Measurements from ENCODE around the gene YBX1.
A peak's percentile ranks its signal among the peaks of the same experiment; 100 is the strongest.
"Not testable (repeated sequence)": the region's sequence is repeated elsewhere in the genome, so short reads cannot be mapped to it uniquely, and the experiment has no call there.

The YBX1 gene

GRCh38 chr1:42692911-42693310, 10.7 kb downstream of the YBX1 start:
- no peaks in the 10 kb centered on the region for H3K36me3 ChIP-seq (ENCODE audit: control insufficient read depth, insufficient read depth, low read length)
- H3K9me3 ChIP-seq (ENCODE audit: control insufficient read depth, low read length) = no peaks in the 10 kb centered on the region
- no peaks in the 10 kb centered on the region for H3K27me3 ChIP-seq (ENCODE audit: control insufficient read depth, insufficient read depth, low read length)
- H3K4me1 ChIP-seq (ENCODE audit: control insufficient read depth, insufficient read depth, low read length) = peaks cover 56% of the 10 kb centered on the region
- peak overlapping the region; percentile 1 for H3K9ac ChIP-seq (ENCODE audit: low read length)
- H3K4me3 ChIP-seq (ENCODE audit: low read length) = no peak overlapping the region

GRCh38 chr1:42698081-42698813, 16.0 kb downstream of the YBX1 start:
- Histone ChIP-seq H3K36me3 (ENCODE audit: control insufficient read depth, insufficient read depth, low read length) (peaks cover 4% of the 10 kb centered on the region), H3K9me3 (ENCODE audit: control insufficient read depth, low read length) (no peaks in the 10 kb centered on the region), H3K4me1 (ENCODE audit: control insufficient read depth, insufficient read depth, low read length) (peaks cover 15% of the 10 kb centered on the region), H3K27me3 (ENCODE audit: control insufficient read depth, insufficient read depth, low read length) (no peaks in the 10 kb centered on the region), H3K9ac (ENCODE audit: low read length) (no peak overlapping the region), H3K4me3 (ENCODE audit: low read length) (no peak overlapping the region)

- Histone ChIP-seq H3K4me3 (ENCODE audit: low read length) (no peak overlapping the region), H3K9ac (ENCODE audit: low read length) (no peak overlapping the region), H3K36me3 (ENCODE audit: control insufficient read depth, insufficient read depth, low read length) (peaks cover 9% of the 10 kb centered on the region), H3K9me3 (ENCODE audit: control insufficient read depth, low read length) (no peaks in the 10 kb centered on the region), H3K27me3 (ENCODE audit: control insufficient read depth, insufficient read depth, low read length) (no peaks in the 10 kb centered on the region), H3K4me1 (ENCODE audit: control insufficient read depth, insufficient read depth, low read length) (peaks cover 3% of the 10 kb centered on the region)
These were observed 17.8 kb downstream of the YBX1 start for GRCh38 chr1:42700006-42700405.

GRCh38 chr1:42703888-42704464, 21.8 kb downstream of the YBX1 start:
- Histone ChIP-seq H3K4me1 (ENCODE audit: control insufficient read depth, insufficient read depth, low read length) (no peaks in the 10 kb centered on the region), H3K9ac (ENCODE audit: low read length) (no peak overlapping the region), H3K27me3 (ENCODE audit: control insufficient read depth, insufficient read depth, low read length) (no peaks in the 10 kb centered on the region), H3K36me3 (ENCODE audit: control insufficient read depth, insufficient read depth, low read length) (peaks cover 9% of the 10 kb centered on the region), H3K9me3 (ENCODE audit: control insufficient read depth, low read length) (no peaks in the 10 kb centered on the region), H3K4me3 (ENCODE audit: low read length) (no peak overlapping the region)

GRCh38 chr1:42712808-42713207, 30.6 kb downstream of the YBX1 start:
- not testable (repeated sequence) for H3K9ac ChIP-seq (ENCODE audit: low read length); H3K9me3 ChIP-seq (ENCODE audit: control insufficient read depth, low read length); H3K4me3 ChIP-seq (ENCODE audit: low read length); H3K4me1 ChIP-seq (ENCODE audit: control insufficient read depth, insufficient read depth, low read length); H3K36me3 ChIP-seq (ENCODE audit: control insufficient read depth, insufficient read depth, low read length); H3K27me3 ChIP-seq (ENCODE audit: control insufficient read depth, insufficient read depth, low read length)

- Histone ChIP-seq H3K36me3 (ENCODE audit: control insufficient read depth, insufficient read depth, low read length) (no peaks in the 10 kb centered on the region), H3K27me3 (ENCODE audit: control insufficient read depth, insufficient read depth, low read length) (no peaks in the 10 kb centered on the region), H3K9ac (ENCODE audit: low read length) (no peak overlapping the region), H3K9me3 (ENCODE audit: control insufficient read depth, low read length) (peaks cover 3% of the 10 kb centered on the region), H3K4me1 (ENCODE audit: control insufficient read depth, insufficient read depth, low read length) (no peaks in the 10 kb centered on the region), H3K4me3 (ENCODE audit: low read length) (no peak overlapping the region)
These were observed 31.1 kb downstream of the YBX1 start for GRCh38 chr1:42713293-42713692.

- not testable (repeated sequence) for H3K9ac ChIP-seq (ENCODE audit: low read length); H3K4me1 ChIP-seq (ENCODE audit: control insufficient read depth, insufficient read depth, low read length); H3K36me3 ChIP-seq (ENCODE audit: control insufficient read depth, insufficient read depth, low read length); H3K9me3 ChIP-seq (ENCODE audit: control insufficient read depth, low read length); H3K27me3 ChIP-seq (ENCODE audit: control insufficient read depth, insufficient read depth, low read length); H3K4me3 ChIP-seq (ENCODE audit: low read length)
These were observed 32.2 kb downstream of the YBX1 start for GRCh38 chr1:42714441-42714840.

GRCh38 chr1:42720868-42721267, 38.6 kb downstream of the YBX1 start:
- H3K4me3 ChIP-seq (ENCODE audit: low read length) = no peak overlapping the region
- H3K27me3 ChIP-seq (ENCODE audit: control insufficient read depth, insufficient read depth, low read length) = no peaks in the 10 kb centered on the region
- peaks cover 4% of the 10 kb centered on the region for H3K4me1 ChIP-seq (ENCODE audit: control insufficient read depth, insufficient read depth, low read length)
- H3K36me3 ChIP-seq (ENCODE audit: control insufficient read depth, insufficient read depth, low read length) = no peaks in the 10 kb centered on the region
- no peak overlapping the region for H3K9ac ChIP-seq (ENCODE audit: low read length)
- no peaks in the 10 kb centered on the region for H3K9me3 ChIP-seq (ENCODE audit: control insufficient read depth, low read length)

- Histone ChIP-seq H3K4me3 (ENCODE audit: low read length) (no peak overlapping the region), H3K9ac (ENCODE audit: low read length) (no peak overlapping the region), H3K4me1 (ENCODE audit: control insufficient read depth, insufficient read depth, low read length) (peaks cover 4% of the 10 kb centered on the region), H3K36me3 (ENCODE audit: control insufficient read depth, insufficient read depth, low read length) (no peaks in the 10 kb centered on the region), H3K9me3 (ENCODE audit: control insufficient read depth, low read length) (no peaks in the 10 kb centered on the region), H3K27me3 (ENCODE audit: control insufficient read depth, insufficient read depth, low read length) (no peaks in the 10 kb centered on the region)
These were observed 39.7 kb downstream of the YBX1 start for GRCh38 chr1:42721926-42722325.

GRCh38 chr1:42722403-42722802, 40.2 kb downstream of the YBX1 start:
- not testable (repeated sequence) for H3K27me3 ChIP-seq (ENCODE audit: control insufficient read depth, insufficient read depth, low read length); H3K9ac ChIP-seq (ENCODE audit: low read length); H3K36me3 ChIP-seq (ENCODE audit: control insufficient read depth, insufficient read depth, low read length); H3K4me3 ChIP-seq (ENCODE audit: low read length); H3K4me1 ChIP-seq (ENCODE audit: control insufficient read depth, insufficient read depth, low read length); H3K9me3 ChIP-seq (ENCODE audit: control insufficient read depth, low read length)

GRCh38 chr1:42723511-42723910, 41.3 kb downstream of the YBX1 start:
- H3K27me3 ChIP-seq (ENCODE audit: control insufficient read depth, insufficient read depth, low read length) = no peaks in the 10 kb centered on the region
- H3K9ac ChIP-seq (ENCODE audit: low read length) = no peak overlapping the region
- no peaks in the 10 kb centered on the region for H3K36me3 ChIP-seq (ENCODE audit: control insufficient read depth, insufficient read depth, low read length)
- H3K9me3 ChIP-seq (ENCODE audit: control insufficient read depth, low read length) = no peaks in the 10 kb centered on the region
- H3K4me3 ChIP-seq (ENCODE audit: low read length) = no peak overlapping the region
- H3K4me1 ChIP-seq (ENCODE audit: control insufficient read depth, insufficient read depth, low read length) = peaks cover 4% of the 10 kb centered on the region

- not testable (repeated sequence) for H3K36me3 ChIP-seq (ENCODE audit: control insufficient read depth, insufficient read depth, low read length); H3K4me3 ChIP-seq (ENCODE audit: low read length); H3K9me3 ChIP-seq (ENCODE audit: control insufficient read depth, low read length); H3K27me3 ChIP-seq (ENCODE audit: control insufficient read depth, insufficient read depth, low read length); H3K9ac ChIP-seq (ENCODE audit: low read length); H3K4me1 ChIP-seq (ENCODE audit: control insufficient read depth, insufficient read depth, low read length)
These were observed 43.6 kb downstream of the YBX1 start for GRCh38 chr1:42725820-42726219.

GRCh38 chr1:42730002-42730401, 47.8 kb downstream of the YBX1 start:
- H3K9me3 ChIP-seq (ENCODE audit: control insufficient read depth, low read length) = no peaks in the 10 kb centered on the region
- no peaks in the 10 kb centered on the region for H3K36me3 ChIP-seq (ENCODE audit: control insufficient read depth, insufficient read depth, low read length)
- no peaks in the 10 kb centered on the region for H3K4me1 ChIP-seq (ENCODE audit: control insufficient read depth, insufficient read depth, low read length)
- no peaks in the 10 kb centered on the region for H3K27me3 ChIP-seq (ENCODE audit: control insufficient read depth, insufficient read depth, low read length)
- no peak overlapping the region for H3K9ac ChIP-seq (ENCODE audit: low read length)
- no peak overlapping the region for H3K4me3 ChIP-seq (ENCODE audit: low read length)
